ENCODE measurements around the gene FBXL17.

FBXL17 gene

GRCh38 chr5:107990881-107991810 lies 390.8 kb downstream of the FBXL17 start:
- no peak for DNase-seq (ENCODE audit: low read depth)

GRCh38 chr5:107985144-107985543 lies 396.8 kb downstream of the FBXL17 start:
- no peak for DNase-seq (ENCODE audit: low read depth)

- no peak for DNase-seq (ENCODE audit: low read depth)
Observed at GRCh38 chr5:107982703-107983425, 399.0 kb downstream of the FBXL17 start.

- no peak for DNase-seq (ENCODE audit: low read depth)
Observed at GRCh38 chr5:107980923-107981692, 400.8 kb downstream of the FBXL17 start.

GRCh38 chr5:107979900-107980299 lies 402.0 kb downstream of the FBXL17 start:
- DNase-seq (ENCODE audit: low read depth), result no peak

- DNase-seq (ENCODE audit: low read depth), result no peak
Observed at GRCh38 chr5:107979291-107979690, 402.6 kb downstream of the FBXL17 start.

GRCh38 chr5:107977550-107978071 lies 404.3 kb downstream of the FBXL17 start:
- no peak for DNase-seq (ENCODE audit: low read depth)

- DNase-seq (ENCODE audit: low read depth), result no peak
Observed at GRCh38 chr5:107975568-107975967, 406.3 kb downstream of the FBXL17 start.

GRCh38 chr5:107971846-107972245 lies 410.1 kb downstream of the FBXL17 start:
- DNase-seq (ENCODE audit: low read depth), result no peak

- no peak for DNase-seq (ENCODE audit: low read depth)
Observed at GRCh38 chr5:107969847-107970246, 412.1 kb downstream of the FBXL17 start.

- DNase-seq (ENCODE audit: low read depth), result no peak
Observed at GRCh38 chr5:107968998-107969397, 412.9 kb downstream of the FBXL17 start.

GRCh38 chr5:107968406-107968843 lies 413.5 kb downstream of the FBXL17 start:
- no peak for DNase-seq (ENCODE audit: low read depth)

- DNase-seq (ENCODE audit: low read depth), result no peak
Observed at GRCh38 chr5:107966201-107966600, 415.7 kb downstream of the FBXL17 start.

- no peak for DNase-seq (ENCODE audit: low read depth)
Observed at GRCh38 chr5:107964722-107965121, 417.2 kb downstream of the FBXL17 start.

GRCh38 chr5:107959573-107960279 lies 422.2 kb downstream of the FBXL17 start:
- DNase-seq (ENCODE audit: low read depth), result no peak

- no peak for DNase-seq (ENCODE audit: low read depth)
Observed at GRCh38 chr5:107958861-107959260, 423.0 kb downstream of the FBXL17 start.

GRCh38 chr5:107958432-107958831 lies 423.5 kb downstream of the FBXL17 start:
- DNase-seq (ENCODE audit: low read depth), result no peak

GRCh38 chr5:107957051-107957450 lies 424.8 kb downstream of the FBXL17 start:
- DNase-seq (ENCODE audit: low read depth), result no peak

- no peak for DNase-seq (ENCODE audit: low read depth)
Observed at GRCh38 chr5:107955321-107955720, 426.6 kb downstream of the FBXL17 start.

GRCh38 chr5:107954254-107954653 lies 427.6 kb downstream of the FBXL17 start:
- no peak for DNase-seq (ENCODE audit: low read depth)

- no peak for DNase-seq (ENCODE audit: low read depth)
Observed at GRCh38 chr5:107952450-107952849, 429.4 kb downstream of the FBXL17 start.
